Mononuclear cell (primary cell): Measurements from ENCODE around the gene SP2. TPM values are rescaled to one million over a fixed set of nuclear protein-coding genes. Genes with fewer than 3 reads are reported as not detected.
A peak's percentile ranks its signal among the peaks of the same experiment; 100 is the strongest.

ENCODE experiments used
- H3K27me3 ChIP-seq: 2 replicates; pipeline ENCODE4 v1.6.0; 2011; ENCODE audit warnings: low read length, control low read depth; ENCODE audit not compliant: insufficient read depth
- H3K4me1 ChIP-seq: 2 replicates; pipeline ENCODE4 v1.5.1; 2011; ENCODE audit warnings: mild to moderate bottlenecking, low read length, control low read depth; ENCODE audit not compliant: insufficient read depth
- H3K4me3 ChIP-seq: 2 replicates; pipeline ENCODE4 v1.5.1; 2011; ENCODE audit warnings: mild to moderate bottlenecking, low read length, moderate library complexity
- H3K9me3 ChIP-seq: 2 replicates; pipeline ENCODE4 v1.5.1; 2011; ENCODE audit warnings: low read depth, mild to moderate bottlenecking, control low read depth, low read length
- total RNA-seq: library from RNA; depleted of rRNA; stranded (reverse); fragments of >200 nt; gene quantifications from one replicate; pipeline ENCODE4 v1.2.3, GENCODE V29; 2012

SP2 gene
- total RNA-seq, 1 donor: 2.5 TPM

DNA sequence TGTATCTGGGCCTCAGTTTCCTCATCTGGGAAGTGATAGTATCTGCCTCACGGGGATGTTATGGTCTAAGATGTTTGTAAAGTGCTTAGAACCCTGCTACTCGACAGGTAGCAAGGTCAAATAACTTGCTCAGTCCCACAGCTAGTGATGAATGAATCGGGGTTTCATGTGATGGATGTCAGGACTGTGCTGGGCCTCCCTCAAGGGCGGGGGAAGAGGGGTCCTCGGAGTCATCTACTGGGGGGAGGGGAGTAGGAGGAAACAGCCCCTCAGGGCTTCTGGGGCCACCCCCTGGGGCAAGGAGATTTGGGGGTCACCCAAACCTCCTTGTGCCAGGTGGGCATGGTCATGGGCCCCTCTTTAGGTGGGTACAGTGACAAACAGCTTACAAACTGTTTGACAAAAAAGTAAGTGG, 46.1 kb downstream of the SP2 start:
- Histone ChIP-seq H3K4me1 (peaks cover 64% of the 10 kb centered on the region), H3K9me3 (no peaks in the 10 kb centered on the region), H3K4me3 (peak overlapping the region; percentile 72), H3K27me3 (no peaks in the 10 kb centered on the region)

DNA sequence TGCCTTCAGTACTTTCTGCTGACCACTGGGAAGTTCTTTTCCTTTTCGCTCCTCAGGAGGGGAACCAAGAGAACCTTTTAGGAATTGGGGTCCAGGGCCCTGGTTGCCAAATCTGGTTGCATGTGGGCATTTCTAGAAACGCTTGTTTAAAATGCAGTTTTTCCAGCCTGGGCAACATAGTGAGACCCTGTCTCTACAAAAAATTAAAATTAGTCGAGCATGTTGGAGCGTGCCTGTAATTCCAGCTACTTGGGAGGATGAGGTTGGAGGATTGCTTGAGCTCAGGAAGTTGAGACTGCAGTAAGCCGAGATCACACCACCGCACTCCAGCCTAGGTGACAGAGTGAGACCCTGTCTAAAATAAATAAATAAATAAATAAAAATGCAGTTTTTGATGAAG, 46.5 kb downstream of the SP2 start:
- H3K4me1 ChIP-seq: peaks cover 65% of the 10 kb centered on the region
- H3K4me3 ChIP-seq: no peak overlapping the region
- no peaks in the 10 kb centered on the region for H3K9me3 ChIP-seq
- no peaks in the 10 kb centered on the region for H3K27me3 ChIP-seq

DNA sequence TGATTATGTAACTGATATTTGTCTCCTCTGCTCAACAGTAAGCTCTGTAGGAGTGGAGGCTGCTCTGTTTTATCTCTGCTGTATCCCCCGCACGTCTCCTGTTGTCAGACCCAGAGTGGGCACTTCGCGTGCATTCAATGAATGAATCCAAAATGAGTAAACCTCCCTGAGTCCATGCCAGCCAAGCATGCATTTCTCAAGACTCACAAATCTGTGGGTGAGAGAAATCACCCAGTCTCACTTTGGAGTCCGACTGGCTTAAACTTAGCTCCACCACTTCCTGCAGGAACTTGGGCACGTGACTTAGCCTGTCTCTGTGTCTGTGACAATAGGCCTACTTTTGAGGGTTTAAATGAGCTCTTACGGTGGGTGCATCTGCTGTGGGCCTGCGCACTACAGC, 49.0 kb downstream of the SP2 start:
- H3K9me3 ChIP-seq: no peaks in the 10 kb centered on the region
- H3K27me3 ChIP-seq: no peaks in the 10 kb centered on the region
- peaks cover 80% of the 10 kb centered on the region for H3K4me1 ChIP-seq
- no peak overlapping the region for H3K4me3 ChIP-seq

DNA sequence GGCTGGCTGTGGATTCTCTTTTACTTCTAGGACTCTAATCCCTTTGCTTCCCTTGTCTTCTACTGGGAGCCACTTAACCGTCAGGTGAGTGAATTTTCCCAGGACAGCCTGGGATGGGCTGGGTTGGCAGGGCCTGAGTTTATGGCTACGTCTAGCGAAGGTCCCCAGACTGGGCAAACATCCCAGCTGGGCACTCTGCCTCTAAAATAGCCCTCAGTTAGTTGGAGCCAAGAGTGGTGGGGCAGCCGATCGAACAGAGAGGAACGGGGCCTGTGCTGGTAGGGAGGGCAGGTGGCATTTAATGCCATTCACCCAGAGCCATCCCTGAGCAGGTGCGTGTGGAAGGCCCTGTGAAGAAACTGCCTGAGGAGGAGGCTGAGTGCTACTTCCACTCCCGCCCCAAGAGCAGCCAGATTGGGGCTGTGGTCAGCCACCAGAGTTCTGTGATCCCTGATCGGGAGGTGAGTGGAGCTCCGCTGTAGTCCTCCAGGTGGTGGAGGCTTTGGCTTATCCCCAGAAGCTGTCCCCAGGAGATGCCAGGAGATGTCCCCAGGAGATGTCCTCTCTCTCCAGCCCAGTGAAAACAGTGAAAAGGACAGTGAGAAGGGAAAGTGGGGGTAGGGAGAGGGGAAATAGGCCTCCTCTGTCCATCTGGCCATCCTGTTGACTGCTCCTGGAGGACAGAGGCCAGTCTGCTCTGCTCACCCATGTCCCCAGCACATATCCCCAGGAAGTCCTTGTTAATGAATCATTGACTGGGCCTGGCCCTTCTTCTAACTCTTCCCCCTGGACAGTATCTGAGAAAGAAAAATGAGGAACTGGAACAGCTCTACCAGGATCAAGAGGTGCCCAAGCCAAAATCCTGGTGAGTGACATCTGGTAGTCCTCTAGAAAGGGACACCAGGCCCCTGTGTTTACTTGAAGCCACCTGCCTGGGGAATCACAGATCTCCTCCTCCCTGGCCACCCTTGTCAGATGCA, 49.8 kb downstream of the SP2 start:
- H3K4me1 ChIP-seq: peaks cover 79% of the 10 kb centered on the region
- H3K9me3 ChIP-seq: no peaks in the 10 kb centered on the region
- H3K4me3 ChIP-seq: no peak overlapping the region
- H3K27me3 ChIP-seq: no peaks in the 10 kb centered on the region

DNA sequence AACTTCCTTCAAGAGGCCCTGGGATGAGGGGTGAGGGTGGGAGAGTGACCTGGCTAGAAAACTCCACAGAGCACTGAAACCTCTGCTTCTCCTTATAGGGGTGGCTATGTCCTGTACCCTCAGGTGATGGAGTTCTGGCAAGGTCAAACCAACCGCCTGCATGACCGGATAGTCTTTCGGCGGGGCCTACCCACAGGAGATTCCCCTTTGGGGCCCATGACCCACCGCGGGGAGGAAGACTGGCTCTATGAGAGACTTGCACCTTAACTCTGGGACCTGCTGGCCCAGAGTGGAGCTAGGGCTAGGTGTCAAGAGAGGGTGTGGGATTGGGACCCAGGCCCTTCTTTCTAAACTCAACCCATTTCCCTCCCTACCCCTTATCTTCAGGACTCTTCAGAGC, 50.5 kb downstream of the SP2 start:
- Histone ChIP-seq H3K27me3 (no peaks in the 10 kb centered on the region), H3K4me1 (peaks cover 79% of the 10 kb centered on the region), H3K9me3 (no peaks in the 10 kb centered on the region), H3K4me3 (no peak overlapping the region)

DNA sequence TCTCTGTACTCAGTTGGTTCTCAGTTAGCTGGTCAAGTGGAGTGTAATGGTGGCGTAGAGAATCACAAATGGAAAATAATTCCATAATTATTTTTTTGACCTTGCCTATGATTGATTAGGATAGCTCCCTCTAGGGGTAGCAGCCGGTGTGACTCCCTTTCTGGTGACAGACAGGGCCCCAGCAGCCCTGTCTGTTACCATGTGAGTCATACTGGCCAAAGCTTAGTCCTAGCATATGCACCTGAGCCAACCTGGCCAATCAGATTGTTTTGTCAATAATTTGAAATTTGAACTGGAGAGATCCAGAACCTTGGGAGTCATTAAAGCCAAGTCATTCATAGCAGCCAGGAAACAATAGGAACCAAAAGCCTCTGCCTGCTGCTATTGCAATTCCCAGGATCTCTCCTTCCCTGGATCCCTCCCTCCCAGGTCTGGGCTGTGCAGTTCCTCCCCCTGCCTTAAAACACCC, 50.9 kb downstream of the SP2 start:
- Histone ChIP-seq H3K4me3 (no peak overlapping the region), H3K4me1 (peaks cover 79% of the 10 kb centered on the region), H3K27me3 (no peaks in the 10 kb centered on the region), H3K9me3 (no peaks in the 10 kb centered on the region)

DNA sequence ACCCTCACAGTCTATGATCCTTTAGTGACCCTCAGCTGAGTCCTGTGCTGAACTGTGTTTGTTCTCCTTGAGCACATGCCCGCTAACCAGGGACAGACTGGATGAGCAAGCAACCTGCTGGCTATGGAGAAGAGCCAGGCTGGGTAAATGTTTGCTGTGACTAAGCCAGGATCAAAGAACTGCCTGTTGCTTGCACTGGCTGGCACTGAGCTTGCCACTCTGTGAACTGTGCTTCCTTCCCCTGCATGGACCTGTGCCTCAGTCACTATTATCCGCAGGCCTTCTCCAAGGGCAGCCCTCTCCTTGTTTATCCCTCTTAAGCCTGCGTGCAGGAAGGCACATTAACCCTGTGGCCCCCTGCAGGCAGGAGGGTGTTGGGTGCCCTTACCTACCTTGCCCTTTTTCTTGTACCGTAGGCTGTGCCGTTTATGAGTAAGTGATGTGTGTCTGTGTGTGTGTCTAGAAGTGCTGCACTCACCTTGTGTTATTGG, 52.7 kb downstream of the SP2 start:
- H3K4me1 ChIP-seq: peaks cover 65% of the 10 kb centered on the region
- H3K4me3 ChIP-seq: no peak overlapping the region
- no peaks in the 10 kb centered on the region for H3K27me3 ChIP-seq
- H3K9me3 ChIP-seq: no peaks in the 10 kb centered on the region

DNA sequence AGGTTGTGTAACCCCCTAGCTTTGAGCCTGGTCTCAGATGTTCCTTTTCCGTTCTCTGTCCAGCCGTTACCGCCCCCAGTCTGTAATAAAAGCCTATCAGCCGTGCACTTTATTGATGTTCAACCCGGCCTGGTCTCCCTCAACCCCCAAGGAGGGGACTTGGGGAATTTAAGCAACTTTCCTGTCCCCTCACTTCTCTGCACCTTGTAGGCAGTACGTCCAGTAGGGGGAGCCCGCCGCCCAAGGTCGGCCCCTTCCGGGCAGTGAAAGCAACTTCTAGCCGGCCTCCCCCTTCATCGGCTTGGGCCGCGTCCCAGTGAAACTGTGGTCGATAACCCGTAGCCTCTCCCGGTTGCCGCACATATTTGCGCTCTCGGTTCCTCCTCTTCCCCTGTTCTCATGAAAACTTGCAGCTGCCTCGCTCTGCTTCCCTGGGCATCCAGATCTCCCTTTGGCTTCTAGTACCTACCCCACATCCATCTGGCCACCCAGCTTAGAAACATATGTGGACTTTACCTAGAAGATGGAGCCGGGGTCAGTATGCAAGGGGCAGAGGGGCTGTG, 53.2 kb downstream of the SP2 start:
- H3K27me3 ChIP-seq: no peaks in the 10 kb centered on the region
- H3K4me1 ChIP-seq: peaks cover 60% of the 10 kb centered on the region
- H3K4me3 ChIP-seq: no peak overlapping the region
- H3K9me3 ChIP-seq: no peaks in the 10 kb centered on the region

DNA sequence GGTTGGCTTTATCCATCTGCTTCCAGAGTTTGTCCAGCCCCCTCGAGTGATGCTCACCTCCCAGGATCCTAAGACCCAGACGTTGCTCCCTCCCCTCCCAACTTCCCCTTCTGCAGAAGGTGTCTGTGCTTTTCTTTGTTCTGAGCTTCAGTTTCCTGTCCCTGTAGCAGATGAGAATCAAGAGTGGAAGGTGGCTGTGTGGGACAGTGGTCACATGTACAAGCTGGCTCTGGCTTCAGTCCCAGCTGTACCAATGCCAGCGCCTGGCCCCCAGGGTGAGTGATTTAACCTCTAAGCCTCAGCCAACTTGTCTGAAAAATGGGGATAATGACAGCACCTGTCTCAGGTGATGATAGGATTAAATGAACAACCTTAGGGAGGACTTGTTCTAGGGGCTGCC, 53.9 kb downstream of the SP2 start:
- no peaks in the 10 kb centered on the region for H3K9me3 ChIP-seq
- no peaks in the 10 kb centered on the region for H3K27me3 ChIP-seq
- H3K4me3 ChIP-seq: no peak overlapping the region
- H3K4me1 ChIP-seq: peaks cover 53% of the 10 kb centered on the region

DNA sequence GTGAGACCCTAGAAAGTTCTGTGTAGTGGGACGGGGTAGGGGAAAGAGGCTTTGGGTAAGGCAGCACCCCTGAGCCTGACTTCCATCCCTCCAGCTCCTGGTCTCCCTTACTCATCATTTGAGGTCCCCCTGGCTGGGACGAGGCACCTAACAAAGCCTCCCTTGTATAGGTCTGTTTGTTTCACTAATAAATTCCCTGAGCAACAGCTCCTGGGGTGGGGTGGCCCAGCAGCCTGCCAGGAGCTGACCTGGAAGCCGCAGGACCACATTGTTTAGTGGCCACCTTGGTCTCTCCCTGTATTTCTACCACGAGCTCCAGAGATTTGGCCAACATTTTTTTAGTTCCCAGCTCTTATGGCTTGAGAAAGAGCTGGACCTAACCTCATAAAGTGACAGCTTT, 54.4 kb downstream of the SP2 start:
- no peaks in the 10 kb centered on the region for H3K27me3 ChIP-seq
- no peak overlapping the region for H3K4me3 ChIP-seq
- peaks cover 48% of the 10 kb centered on the region for H3K4me1 ChIP-seq
- H3K9me3 ChIP-seq: no peaks in the 10 kb centered on the region

DNA sequence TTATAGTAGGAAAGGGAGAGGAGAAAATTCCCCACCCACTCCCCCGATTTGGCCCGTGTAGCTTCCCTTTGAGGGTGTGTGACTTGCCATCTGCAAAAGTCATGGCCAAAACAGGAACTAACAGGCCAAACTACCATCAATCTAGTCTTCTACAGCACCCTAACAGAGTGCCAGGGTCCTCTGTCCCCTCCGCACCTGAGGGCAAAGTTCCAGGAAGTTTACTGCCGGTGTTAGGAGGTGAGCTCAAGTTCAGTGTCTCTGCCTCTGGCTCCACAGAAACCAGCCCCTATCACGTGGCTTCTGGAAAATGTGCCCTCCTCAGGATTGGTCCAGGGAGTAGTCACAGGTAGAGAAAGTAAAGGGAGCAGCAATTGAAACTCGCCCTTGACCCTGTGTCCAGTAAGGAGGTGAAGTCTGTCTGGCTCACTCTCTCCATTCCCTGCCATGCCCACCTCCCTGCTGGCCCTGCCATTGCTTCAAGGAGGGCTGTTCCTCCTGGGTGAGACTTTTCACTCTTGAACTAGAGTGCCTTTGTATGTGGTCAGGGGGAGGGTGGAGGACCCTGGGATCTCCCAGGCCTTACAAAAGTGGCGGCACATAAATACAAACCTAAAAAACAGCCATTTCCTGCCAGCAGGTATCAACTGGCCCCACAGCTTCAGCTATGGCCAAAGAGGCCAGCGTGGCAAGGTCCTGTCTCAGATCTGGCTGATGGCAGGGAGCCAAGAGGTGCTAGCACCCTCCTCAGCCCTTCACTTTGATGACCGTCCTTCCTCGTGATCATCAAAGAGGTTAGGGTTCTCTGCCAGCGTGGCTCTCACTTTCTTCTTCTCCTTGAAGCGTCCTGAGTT, 56.4 kb downstream of the SP2 start:
- Histone ChIP-seq H3K4me1 (peaks cover 31% of the 10 kb centered on the region), H3K27me3 (no peaks in the 10 kb centered on the region), H3K4me3 (no peak overlapping the region), H3K9me3 (no peaks in the 10 kb centered on the region)

DNA sequence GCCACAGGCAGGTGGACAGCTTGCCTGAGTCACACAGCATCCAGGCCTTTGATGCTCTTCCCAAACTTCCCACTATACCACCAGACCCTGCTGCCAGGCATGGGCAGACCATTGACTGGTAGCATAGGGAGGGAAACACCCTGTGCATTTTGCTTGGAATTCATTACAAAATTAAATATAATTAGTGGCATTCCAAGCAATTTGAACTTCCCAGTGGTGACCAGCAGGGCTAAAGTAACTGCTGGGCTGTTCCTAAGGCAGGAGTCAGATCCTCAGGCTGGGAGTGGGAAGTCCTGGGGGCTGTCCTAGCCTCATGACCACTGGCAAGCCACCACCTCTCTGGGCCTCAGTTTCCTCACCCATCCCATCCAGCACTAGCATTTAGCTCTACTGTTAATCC, 57.9 kb downstream of the SP2 start:
- Histone ChIP-seq H3K9me3 (no peaks in the 10 kb centered on the region), H3K27me3 (no peaks in the 10 kb centered on the region), H3K4me1 (peaks cover 28% of the 10 kb centered on the region), H3K4me3 (no peak overlapping the region)

DNA sequence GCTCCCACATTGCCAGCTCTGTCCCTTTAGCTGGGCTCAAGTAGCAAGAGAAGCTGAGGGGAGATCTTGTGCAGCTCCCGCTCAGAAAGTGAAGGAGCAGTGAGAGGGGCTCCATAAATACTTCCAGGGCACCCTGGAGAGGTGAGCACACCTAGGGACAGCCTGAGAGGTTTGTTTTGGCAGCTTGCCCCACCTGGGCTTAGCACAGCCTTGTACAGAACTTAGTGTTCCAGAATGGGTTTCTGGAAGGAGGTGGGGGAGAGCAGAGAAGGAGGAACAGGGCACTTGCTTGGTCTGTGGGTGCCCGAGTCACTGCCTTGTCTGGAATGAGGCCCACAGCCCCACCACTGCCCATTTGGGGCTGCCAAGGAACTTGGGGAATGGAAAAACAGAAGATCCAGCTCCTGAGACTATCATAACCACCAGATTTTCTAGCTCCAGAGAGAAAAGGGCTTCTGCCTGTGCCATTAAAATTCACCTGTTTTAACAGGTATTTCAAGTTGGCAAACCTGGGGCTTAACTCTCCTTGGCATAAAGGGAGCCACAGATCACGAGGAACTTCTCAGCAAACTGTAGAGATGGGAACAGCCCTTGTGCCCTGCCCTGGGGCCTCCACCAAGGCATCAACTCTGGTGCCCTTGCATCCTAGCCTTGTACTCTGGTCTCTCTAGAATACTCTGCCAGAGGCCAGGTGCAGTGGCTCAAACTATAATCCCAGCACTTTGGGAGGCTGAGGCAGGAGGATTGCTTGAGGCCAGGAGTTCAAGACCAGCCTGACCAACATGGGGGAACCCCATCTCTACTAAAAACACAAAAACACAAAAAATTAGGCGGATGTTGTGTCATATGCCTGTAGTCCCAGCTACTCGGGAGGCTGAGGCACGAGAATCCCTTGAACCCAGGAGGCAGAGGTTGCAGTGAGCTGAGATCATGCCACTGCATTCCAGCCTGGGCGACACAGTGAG, 59.7 kb downstream of the SP2 start:
- H3K4me3 ChIP-seq: no peak overlapping the region
- no peaks in the 10 kb centered on the region for H3K9me3 ChIP-seq
- no peaks in the 10 kb centered on the region for H3K27me3 ChIP-seq
- H3K4me1 ChIP-seq: peaks cover 12% of the 10 kb centered on the region
